HG03439 (cell line): ENCODE results near the gene ARMC7.
"Not testable (repeated sequence)": the region's sequence is repeated elsewhere in the genome, so short reads cannot be mapped to it uniquely, and the experiment has no call there.

Source experiments
- ATAC-seq: cut with Tn5 transposase; IDR thresholded peaks from one replicate; pipeline ENCODE4 v1.9.1; 2021; ENCODE audit warnings: mild to moderate bottlenecking, moderate library complexity; ENCODE audit not compliant: unreplicated experiment

ARMC7 gene

DNA sequence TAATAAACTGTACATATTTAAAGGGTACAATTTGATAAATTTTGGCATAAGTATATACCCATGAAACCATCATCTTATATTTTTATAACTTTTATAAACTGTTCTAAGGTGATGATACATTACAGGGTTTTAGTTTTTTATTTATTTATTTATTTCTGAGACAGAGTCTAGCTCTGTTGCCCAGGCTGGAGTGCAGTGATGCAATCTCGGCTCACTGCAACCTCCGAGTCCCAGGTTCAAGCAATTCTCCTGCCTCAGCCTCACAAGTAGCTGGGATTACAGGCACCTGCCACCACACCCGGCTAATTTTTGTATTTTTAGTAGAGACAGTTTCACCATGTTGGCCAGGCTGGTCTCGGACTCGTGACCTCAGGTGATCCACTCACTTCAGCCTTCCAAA is 18.2 kb downstream of the ARMC7 start:
- ATAC-seq: not testable (repeated sequence)

DNA sequence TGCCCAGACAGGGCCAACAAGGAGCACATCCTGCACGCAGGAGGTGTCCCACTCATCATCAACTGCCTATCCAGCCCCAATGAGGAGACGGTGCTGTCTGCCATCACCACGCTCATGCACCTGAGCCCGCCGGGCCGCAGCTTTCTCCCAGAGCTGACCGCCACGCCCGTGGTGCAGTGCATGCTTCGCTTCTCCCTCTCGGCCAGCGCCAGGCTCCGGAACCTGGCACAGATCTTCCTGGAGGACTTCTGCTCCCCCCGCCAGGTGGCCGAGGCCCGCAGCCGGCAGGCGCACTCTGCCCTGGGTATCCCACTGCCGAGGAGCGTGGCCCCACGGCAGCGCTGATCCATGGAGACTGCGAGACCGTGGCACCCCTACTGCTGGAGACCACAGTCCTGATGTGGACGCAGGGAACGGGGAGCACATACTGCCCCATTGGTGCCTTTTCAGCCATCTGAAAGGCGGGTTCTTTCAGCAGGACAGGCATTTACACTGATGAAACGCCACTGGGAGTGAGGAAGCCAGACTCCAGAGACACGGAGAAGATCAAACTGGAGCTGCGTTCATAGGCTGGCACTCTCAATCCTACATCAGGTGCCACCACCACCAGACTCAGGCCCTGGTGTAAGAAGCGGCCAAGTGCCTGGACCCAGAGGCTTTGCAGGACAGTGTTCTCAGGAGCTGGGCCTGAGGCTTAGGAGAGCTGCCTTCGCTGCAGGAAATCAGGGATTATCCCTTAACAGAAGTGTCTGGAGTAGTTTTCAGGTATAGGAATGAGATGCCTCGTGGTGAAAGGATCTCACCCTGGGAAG is 19.1 kb downstream of the ARMC7 start:
- no peak for ATAC-seq

DNA sequence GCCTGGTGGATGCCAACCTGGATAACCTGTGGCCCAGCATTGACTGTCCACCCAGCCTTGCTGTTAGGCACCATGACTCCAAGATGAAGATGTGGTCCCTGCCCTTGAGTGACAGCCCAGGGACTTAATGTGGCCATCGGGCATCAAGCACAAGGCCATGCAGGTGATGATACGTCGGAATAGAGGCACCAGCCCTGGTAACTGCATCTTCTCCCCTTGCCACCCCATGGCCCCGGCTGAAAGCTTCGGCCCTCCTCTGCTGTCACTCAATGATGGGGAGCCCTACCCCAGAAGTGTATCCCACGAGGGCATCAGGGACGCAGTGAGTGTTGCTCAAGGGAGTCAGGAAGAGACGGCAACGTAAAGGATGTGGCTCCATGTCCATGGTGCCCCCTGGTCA is 19.8 kb downstream of the ARMC7 start:
- ATAC-seq: no peak

DNA sequence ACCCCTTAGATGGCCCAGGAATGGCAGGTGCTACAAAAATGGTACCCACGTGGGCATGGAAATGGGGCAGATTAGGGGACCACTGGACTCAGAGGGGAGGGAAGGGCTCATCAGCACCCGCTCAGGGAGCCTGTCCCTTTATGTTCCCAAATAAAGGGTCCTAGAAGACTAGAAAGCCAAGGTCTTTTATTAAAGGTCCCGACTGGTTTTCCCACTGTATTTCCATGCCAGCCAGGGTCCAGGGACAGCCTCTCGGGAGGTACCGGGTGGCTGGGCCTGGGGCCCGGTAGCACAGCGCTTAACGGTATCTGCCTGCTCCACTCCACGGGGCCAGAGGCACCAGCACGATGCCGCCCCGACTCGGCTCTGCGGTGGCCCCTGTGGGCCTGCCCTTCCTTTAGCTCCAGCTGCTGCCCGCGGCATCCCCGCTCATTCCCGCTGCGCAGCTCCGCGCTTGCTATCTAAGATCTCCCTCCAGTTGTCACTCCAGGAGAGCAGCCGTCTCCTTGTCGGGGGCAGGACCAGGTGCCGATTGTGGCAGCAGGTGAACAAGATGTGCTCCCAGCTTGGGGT is 20.4 kb downstream of the ARMC7 start:
- ATAC-seq: no peak

DNA sequence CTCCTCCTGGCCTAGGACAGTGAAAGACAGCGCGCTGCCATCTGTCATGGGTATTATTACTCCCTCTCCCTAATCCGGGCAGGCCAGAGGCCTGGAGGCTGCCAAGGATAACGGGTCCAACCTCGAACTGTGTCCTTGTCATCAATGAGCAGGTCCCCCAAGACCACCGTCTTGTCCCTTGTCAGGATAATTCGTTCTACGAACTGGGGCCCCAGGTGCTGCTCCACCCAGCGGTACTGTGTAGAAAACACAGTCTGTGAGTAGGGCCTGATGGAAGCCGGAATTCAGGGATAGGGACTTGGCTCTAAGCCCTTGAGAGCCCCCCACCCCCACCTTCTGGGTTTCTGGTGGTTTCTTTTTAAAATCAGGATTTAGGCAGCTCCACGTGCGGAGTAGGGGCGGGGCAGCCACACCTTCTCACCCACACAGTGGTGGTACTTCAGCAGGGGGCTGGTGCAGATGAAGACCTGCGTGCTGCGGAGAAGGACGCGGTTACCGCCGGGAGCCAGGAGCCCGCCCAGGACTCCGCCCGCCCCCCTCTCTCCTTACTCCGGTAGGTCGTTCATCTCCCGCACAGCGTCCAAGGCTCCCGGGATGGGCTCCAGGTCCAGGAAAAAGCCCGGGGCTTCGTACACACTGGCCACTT is 21.0 kb downstream of the ARMC7 start:
- ATAC-seq: peak; percentile 4

DNA sequence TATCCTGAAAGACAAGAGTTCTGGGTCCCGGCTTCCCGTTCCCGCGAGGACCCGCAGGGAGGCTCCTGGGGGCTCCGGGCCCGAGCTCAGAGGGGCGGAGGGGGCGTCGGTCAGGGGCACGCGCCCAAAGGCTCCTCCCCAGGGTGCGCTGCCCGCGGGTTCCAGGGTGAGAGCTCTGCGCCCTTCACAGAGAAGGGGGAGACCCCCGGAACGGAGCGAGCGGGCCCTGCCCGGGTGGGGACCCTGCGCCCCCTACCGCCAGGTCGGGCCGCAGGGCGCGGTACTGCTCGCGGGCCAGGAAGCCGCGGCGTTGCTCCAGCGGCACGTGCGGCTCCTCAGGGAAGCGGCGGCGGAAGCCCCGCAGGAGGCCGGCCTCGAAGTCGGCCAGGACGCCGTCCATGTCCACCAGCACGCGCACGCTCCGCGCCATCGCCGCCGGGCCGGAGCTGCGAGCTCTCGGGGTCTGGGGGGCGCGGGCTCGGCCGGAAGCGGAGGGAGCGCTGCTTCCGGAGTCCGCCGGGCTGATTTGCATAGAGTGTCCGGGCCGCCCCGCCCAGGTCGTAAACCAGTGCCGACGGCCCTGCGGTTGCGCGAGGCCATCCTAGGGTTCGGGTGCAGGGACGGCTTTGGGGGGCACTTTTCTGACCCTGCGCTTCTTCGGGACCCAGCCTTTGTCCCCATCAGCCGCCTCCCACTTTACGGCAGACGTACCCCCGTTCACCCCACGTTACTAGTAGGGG is 21.7 kb downstream of the ARMC7 start, which contains the start of gene NT5C:
NT5C (minus strand) TSS at position 465 of the 740 bp plus-strand sequence; CDS start at position 430, 35 bp downstream.
- peak; percentile 71 for ATAC-seq

DNA sequence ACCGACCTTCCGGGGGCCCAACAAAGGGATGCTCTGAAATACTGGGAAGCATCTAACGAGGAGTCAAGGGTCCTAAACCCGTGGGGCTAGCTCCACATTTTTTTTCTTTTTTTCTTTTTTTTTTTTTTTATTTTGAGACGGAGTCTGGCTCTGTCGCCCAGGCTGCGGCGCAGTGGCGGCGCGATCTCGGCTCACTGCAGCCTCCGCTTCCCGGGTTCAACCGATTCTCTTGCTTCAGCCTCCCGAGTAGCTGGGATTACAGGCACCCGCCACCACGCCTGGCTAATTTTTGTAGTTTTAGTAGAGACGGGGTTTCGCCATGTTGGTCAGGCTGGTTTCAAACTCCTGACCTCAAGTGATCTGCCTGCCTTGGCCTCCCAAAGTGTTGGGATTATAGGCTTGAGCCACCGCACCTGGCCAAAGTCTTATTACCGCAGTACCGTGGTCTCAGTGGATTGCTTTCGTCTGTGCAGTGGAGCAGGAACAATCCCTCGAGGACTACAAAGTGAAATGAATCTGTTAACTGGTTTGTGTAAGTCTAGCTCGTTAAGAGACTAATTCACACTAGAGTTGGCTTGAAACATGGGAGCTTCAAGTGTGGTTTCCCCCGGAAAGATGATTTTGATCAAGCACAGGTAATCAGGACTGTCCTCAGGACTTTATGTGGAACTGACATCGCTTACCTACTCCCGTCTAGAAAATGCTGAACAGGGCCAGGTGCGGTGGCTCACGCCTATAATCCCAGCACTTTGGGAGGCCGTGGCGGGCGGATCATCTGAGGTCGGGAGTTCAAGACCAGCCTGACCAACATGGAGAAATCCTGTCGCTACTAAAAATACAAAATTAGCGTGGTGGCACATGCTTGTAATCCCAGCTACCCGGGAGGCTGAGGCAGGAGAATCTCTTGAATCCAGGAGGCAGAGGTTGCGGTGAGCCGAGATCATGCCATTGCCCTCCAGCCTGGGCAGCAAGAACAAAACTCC is 22.5 kb downstream of the ARMC7 start:
- not testable (repeated sequence) for ATAC-seq

DNA sequence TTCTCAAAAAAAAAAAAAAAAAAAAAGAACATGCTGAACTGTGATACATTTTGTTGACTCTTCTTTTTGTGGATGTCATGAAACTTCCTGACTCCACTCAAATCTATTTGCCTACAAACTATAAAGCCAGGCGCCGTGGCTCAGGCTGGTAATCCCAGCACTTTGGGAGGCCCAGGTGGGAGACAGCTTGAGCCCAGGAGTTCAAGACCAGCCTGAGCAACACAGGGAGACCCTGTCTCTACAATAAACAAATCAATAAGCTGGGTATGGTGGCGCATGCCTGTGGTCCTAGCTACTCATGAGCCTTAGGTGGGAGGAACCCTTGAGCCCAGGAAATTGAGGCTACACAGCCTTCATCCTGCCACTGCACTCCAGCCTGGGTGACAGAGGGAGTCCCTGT is 23.2 kb downstream of the ARMC7 start:
- ATAC-seq: no peak

DNA sequence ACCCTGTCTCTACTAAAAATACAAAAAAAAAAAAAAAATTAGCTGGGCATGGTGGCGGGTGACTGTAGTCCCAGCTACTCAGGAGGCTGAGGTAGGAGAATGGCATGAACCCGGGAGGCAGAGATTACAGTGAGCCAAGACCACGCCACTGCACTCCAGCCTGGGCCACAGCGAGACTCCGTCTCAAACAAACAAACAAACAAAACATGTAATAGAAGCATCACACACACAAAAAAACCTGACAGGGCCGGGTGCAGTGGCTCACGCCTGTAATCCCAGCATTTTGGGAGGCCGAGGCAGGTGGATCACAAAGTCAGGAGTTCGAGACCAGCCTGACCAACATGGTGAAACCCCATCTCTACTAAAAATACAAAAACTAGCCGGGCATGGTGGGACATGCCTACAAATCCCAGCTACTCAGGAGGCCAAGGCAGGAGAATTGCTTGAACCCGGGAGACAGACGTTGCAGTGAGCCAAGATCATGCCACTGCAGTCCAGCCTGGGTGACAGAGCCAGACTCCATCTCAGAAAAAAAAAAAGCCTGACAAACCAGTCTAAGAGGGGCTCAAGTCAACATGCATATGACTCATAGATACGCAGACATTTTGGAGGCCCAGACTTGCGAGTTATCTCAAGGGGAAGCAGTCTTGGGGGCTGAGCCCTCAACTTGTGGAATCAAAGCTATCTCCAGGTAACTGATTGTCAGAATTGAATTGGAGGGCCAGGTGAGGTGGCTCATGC is 24.0 kb downstream of the ARMC7 start:
- ATAC-seq: not testable (repeated sequence)

DNA sequence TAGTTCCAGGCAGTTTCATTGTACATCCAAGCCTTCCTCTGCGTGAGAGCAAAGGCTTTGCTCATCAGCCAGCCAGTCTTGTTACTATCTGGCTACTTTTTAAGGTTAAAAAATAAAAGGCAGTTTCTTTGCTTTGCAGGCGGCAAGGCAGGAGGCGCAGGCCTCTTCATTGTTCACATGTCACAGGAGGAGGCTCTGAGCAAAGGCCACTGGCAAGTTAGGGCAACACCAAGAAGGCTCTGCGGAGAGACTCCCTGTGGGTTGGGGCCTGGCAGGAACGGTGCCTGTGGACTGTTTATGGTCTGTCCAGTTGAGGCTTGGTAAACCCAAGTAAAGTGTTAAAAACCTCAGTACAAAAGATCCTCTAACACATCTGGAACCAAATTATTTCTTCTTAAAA is 25.7 kb downstream of the ARMC7 start:
- ATAC-seq: no peak

DNA sequence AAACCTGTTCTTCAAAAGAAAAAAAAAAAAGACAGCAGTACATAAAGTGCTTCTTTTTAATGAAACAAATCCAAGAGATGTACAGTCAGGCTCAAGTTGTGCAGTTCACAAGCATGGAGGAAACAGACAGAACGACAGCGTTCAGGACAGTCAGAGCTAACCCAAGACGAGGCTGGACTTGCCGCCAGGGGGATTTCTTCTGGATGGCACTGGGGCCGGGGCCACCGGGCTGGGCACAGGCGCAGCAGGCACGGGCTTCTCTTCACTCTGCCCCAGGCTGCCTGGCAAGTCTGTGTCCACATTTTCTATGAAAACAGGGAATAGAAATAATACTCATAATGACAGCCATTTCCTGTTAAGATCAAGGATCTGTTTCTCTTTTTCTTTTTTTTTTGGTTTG is 26.2 kb downstream of the ARMC7 start:
- ATAC-seq: no peak

DNA sequence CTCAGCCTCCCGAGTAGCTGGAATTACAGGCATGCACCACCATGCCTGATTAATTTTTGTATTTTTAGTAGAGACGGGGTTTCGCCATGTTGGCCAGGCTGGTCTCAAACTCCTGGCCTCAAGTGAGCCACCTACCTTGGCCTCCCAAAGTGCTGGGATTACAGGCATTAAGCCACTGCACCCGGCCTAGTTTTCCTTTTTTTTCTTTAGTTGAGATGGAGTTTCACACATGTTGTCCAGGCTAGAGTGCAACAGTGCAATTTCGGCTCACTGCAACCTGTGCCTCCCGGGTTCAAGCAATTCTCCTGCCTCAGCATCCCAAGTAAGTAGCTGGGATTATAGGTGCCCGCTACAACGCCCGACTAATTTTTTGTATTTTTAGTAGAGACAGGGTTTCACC is 28.0 kb downstream of the ARMC7 start:
- ATAC-seq: not testable (repeated sequence)

DNA sequence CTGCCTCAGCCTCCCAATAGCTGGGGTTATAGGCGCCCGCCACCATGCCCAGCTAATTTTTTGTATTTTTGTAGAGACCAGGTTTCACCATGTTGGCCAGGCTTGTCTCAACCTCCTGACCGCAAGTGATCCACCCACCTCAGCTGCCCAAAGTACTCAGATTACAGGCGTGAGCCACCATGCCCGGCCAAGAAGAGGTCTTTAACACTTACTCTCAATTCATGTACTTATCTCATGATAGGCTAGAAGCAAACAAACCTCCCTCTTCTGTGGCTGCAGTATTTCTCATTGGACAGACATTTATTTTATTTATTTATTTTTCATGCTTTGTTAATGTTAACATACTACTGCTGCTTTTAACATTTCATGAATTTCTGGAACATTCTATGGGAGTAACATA is 28.8 kb downstream of the ARMC7 start:
- no peak for ATAC-seq

DNA sequence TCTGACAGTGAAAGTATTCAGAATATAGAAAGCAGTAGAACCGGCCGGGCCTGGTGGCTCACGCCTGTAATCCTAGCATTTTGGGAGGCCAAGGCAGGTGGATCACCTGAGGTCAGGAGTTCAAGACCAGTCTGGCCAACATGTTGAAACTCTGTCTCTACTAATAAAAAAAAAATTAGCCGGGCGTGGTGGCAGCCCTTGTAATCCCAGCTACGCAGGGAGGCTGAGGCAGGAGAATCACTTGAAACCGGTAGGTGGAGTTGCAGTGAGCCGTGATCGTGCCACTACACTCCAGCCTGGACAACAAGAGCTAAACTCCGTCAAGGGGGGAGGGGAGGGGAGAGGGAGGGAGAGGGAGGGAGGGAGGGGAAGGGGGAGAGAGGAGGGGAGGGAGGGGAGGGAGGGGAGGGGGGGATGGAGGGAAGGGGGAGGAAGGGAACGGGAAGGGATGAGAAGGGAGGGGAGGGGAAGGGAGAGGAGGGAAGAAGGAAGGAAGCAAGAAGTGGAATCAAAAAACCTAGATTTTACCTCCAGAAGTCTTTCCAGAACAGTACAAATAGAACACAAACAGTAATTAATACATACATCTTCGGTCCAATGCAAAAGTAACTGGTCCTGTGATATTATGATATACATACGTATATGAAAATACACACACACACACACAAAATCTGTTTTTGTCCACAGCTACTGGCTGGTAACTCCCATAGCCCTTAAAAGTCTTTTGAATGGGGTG is 32.6 kb downstream of the ARMC7 start:
- no peak for ATAC-seq

DNA sequence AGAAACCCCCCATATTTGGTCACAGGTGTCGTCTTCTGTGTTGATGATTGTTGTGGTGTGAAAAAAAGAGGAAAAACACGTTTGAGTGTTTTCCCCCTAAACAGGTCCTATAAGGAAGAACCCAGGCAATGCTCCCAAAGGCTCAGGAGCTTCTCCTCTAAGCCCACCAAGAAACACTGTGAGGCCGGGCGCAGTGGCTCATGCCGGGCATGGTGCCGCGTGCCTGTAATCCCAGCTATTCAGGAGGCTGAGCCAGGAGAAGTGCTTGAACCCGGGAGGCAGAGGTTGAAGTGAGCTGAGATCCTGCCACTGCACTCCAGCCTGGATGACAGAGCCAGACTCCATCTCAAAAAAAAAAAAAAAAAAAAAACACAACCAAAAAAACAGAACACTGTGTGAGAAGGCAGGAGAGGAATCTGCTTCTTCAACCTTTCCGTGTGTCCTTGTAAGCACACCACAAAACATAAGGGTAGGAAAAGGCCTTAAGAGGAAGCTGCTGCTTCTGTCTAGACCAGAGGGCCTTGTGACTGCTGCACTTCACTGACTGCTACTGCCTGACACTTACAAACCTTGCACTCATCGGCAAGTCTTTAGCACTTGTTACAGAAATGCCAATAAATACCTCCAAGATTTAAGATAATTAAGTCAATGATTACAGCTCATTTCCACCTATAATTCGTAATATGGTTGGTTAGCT is 35.2 kb downstream of the ARMC7 start:
- no peak for ATAC-seq

DNA sequence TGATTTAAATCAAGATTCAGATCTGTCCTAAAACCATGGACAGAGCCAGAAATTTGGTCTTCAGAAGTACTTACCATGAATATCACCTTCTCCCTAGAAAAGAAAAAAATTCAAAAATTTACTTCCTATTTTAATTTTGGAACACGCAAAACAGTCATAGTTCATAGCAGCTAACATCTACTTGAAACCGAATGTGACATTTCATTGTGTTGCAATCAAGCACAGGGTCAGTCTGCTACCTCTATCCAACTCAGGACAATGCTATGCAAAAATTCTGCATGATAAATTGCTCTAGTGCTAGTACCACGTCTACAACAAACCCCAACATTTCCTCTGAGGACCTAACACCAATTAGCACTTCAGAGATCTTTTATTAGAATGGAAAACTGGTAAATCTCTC is 36.8 kb downstream of the ARMC7 start:
- ATAC-seq: no peak

DNA sequence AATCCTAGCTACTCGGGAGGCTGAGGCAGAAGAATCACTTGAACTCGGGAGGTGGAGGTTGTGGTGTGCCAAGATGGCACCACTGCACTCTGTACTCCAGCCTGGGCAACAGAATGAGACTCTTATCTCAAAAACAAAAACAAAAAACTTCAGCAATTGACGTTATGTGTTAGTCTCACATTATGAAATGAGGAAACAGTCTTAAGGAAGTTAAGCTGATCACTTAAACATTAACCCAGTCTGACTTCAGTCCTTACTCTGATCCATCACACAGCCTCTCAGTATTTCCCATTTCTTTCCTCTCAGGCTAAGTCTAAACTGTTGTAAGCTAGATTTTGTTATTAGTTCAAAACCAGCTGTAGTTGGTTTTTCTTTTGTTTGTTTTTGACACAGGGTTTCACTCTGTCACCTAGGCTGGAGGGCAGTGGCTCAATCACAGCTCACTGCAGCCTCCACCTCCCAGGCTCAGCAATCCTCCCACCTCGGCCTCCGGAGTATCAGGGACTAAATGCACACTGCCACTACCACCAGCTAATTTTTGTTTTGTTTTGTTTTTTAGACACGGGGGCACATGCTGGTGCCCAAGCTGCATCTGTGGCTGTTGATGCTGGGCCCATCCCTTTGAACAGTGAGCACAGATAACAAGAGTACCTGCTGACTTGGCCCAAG is 38.2 kb downstream of the ARMC7 start:
- no peak for ATAC-seq

DNA sequence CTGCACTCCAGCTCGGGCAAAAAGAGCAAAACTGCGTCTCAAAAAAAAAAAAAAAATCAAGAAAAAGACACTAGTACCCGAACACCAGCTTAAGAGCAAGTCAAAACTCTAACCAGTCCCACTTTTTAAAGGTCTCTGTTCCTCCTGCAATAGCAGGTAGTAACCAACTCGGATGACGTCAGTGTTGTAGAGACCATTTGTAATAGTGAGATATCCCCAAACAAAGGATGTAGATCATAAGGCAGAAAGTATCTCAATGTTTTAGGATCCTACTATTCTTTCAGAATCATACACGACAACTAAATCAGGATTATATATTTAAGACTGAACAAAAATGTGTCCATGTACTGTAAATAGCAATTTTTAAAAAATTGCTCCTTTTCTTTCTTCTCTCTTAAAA is 42.2 kb downstream of the ARMC7 start:
- ATAC-seq: no peak
